GM12878 (cell line): ENCODE data around the gene NEMF. TPM values are rescaled to one million over a fixed set of nuclear protein-coding genes. Genes with fewer than 3 reads are reported as not detected.

Experiments
- ATAC-seq: fragments of 200-7000 bp; cut with Tn5 transposase; 3 replicates; pipeline ENCODE4 v1.9.1; 2020; ENCODE audit warnings: mild to moderate bottlenecking, moderate library complexity
- BruUV-seq: library from RNA; stranded (reverse); fragments of 400-500 nt; replicated peaks from 2 replicates; lab custom pipeline; 2021; lab: Mats Ljungman, UMichigan
- CTCF ChIA-PET: fragments of 300-600 bp; sonication (Branson Sonifier 250); formaldehyde crosslinking; extraction: SDS; loops from one replicate; lab custom pipeline; 2021; ENCODE audit warnings: inconsistent platforms; lab: Yijun Ruan, JAX
- POLR2A ChIA-PET: fragments of 350-600 bp; formaldehyde crosslinking; extraction: SDS; loops from one replicate; lab custom pipeline; 2021; ENCODE audit warnings: inconsistent platforms; lab: Charles Lee
- RAD21 ChIA-PET: fragments of 300-600 bp; sonication (Branson Sonifier 250); formaldehyde crosslinking; loops from one replicate; lab custom pipeline; 2023; ENCODE audit warnings: antibody characterized with exemption; ENCODE audit not compliant: unreplicated experiment; lab: Charles Lee
- SMC1A ChIA-PET: fragments of 300-600 bp; sonication (Branson Sonifier 250); formaldehyde crosslinking; loops from one replicate; lab custom pipeline; 2023; ENCODE audit not compliant: unreplicated experiment, uncharacterized antibody; lab: Charles Lee
- DNase-seq: peaks from one replicate; pipeline ENCODE4 v3.0.0-alpha.2; 2011; ENCODE audit warnings: low read depth, low spot score
- FAIRE-seq: peaks from 3 replicates; lab custom pipeline; 2011; peaks lifted over from hg19 to GRCh38; lab: Jason Lieb, UNC
- H2AFZ ChIP-seq: 2 replicates; pipeline ENCODE4 v1.6.0; 2011; ENCODE audit warnings: low read depth, low read length, control low read depth; ENCODE audit not compliant: control insufficient read depth
- H3K27ac ChIP-seq: 2 replicates; pipeline ENCODE4 v1.5.1; 2011; ENCODE audit warnings: control low read depth; ENCODE audit not compliant: control insufficient read depth, insufficient read depth
- H3K27me3 ChIP-seq, 2 experiments: replicated peaks in 1 of 2; 2 replicates each; pipeline versions ENCODE4 v1.6.0 to v1.6.1; 2011; ENCODE audit warnings: low read length in 1 of 2; ENCODE audit not compliant: control insufficient read depth in 2 of 2, insufficient read depth in 2 of 2
- H3K36me3 ChIP-seq, 2 experiments: 2 replicates each; pipeline ENCODE4 v1.5.1; 2011; ENCODE audit warnings: low read length in 1 of 2; ENCODE audit not compliant: control insufficient read depth in 2 of 2, insufficient read depth in 2 of 2
- H3K4me1 ChIP-seq: 2 replicates; pipeline ENCODE4 v1.6.1; 2011; ENCODE audit warnings: mild to moderate bottlenecking, low read length, moderate library complexity, mixed read lengths; ENCODE audit not compliant: control insufficient read depth, insufficient read depth
- H3K4me2 ChIP-seq: 2 replicates; pipeline ENCODE4 v1.6.0; 2011; ENCODE audit warnings: control low read depth; ENCODE audit not compliant: control insufficient read depth, insufficient read depth
- H3K4me3 ChIP-seq: fragments of 200-600 bp; sonication (generic); 2 replicates; pipeline ENCODE4 v1.5.1; 2016
- H3K79me2 ChIP-seq: 2 replicates; pipeline ENCODE4 v1.6.0; 2011; ENCODE audit warnings: low read length; ENCODE audit not compliant: control insufficient read depth, insufficient read depth
- H3K9ac ChIP-seq: 2 replicates; pipeline ENCODE4 v1.8.0; 2011; ENCODE audit warnings: low read length, control low read depth, mixed read lengths; ENCODE audit not compliant: control insufficient read depth, insufficient read depth
- H3K9me3 ChIP-seq: replicated peaks from 3 replicates; pipeline ENCODE4 v1.5.1; 2011; ENCODE audit warnings: mild to moderate bottlenecking, low read length; ENCODE audit not compliant: control insufficient read depth, insufficient read depth
- H4K20me1 ChIP-seq: 2 replicates; pipeline ENCODE4 v1.6.0; 2011; ENCODE audit not compliant: control insufficient read depth, insufficient read depth
- EP300 ChIP-seq, 2 experiments: fragments of 150-350 bp in 1 of 2; IDR thresholded peaks; 2 replicates each; pipeline ENCODE4 v1.6.1; 2011 to 2012; ENCODE audit warnings: low read depth in 2 of 2, low read length in 2 of 2, borderline replicate concordance in 1 of 2, improper control_type of control experiment in 1 of 2, inconsistent platforms in 1 of 2; ENCODE audit not compliant: control insufficient read depth in 1 of 2
- ESRRA ChIP-seq: IDR thresholded peaks from 2 replicates; pipeline ENCODE4 v1.6.1; 2012; ENCODE audit warnings: mild to moderate bottlenecking, low read length, improper control_type of control experiment
- HDAC6 ChIP-seq: fragments of 200-600 bp; sonication (generic); IDR thresholded peaks from one replicate; pipeline ENCODE4 v1.8.0; 2017; ENCODE audit warnings: antibody characterized with exemption; ENCODE audit not compliant: unreplicated experiment
- IKZF1 ChIP-seq: fragments of 450-650 bp; conservative IDR thresholded peaks from 2 replicates; pipeline ENCODE4 v1.6.1; 2017; ENCODE audit warnings: antibody characterized with exemption, mild to moderate bottlenecking
- NFYB ChIP-seq: IDR thresholded peaks from 2 replicates; pipeline ENCODE4 v1.6.1; 2011; ENCODE audit warnings: low read depth, mild to moderate bottlenecking, low read length, improper control_type of control experiment, moderate library complexity; ENCODE audit not compliant: insufficient read depth
- SP1 ChIP-seq: IDR thresholded peaks from one replicate; pipeline ENCODE4 v1.6.1; 2011; ENCODE audit warnings: low read depth, low read length
- TAF1 ChIP-seq: IDR thresholded peaks from 2 replicates; pipeline ENCODE4 v1.6.1; 2011; ENCODE audit warnings: mild to moderate bottlenecking, low read depth, low read length, borderline replicate concordance
- TCF3 ChIP-seq: IDR thresholded peaks from 2 replicates; pipeline ENCODE4 v1.6.1; 2012; ENCODE audit warnings: low read depth, mild to moderate bottlenecking, low read length, borderline replicate concordance; ENCODE audit not compliant: insufficient read depth
- ZNF384 ChIP-seq: IDR thresholded peaks from 2 replicates; pipeline ENCODE4 v1.6.1; 2012; ENCODE audit warnings: low read depth, mild to moderate bottlenecking, low read length, improper control_type of control experiment, borderline replicate concordance
- WGBS: methylation state at CpG from one replicate; pipeline ENCODE4 v1.1.6; 2016; ENCODE audit warnings: low lambda C conversion rate; ENCODE audit not compliant: insufficient replicate concordance, insufficient coverage; ENCODE audit errors: missing lambda C conversion rate; 5-methylcytosine and 5-hydroxymethylcytosine counted together
- in situ Hi-C: fragments of 300-500 bp; cut with MboI; formaldehyde crosslinking; loops from 9 replicates; pipeline ENCODE4 v1.14.3; 2018; ENCODE audit warnings: mixed read lengths
- intact Hi-C: fragments of 100-400 bp; cut with micrococcal nuclease; formaldehyde crosslinking; loops from one replicate; pipeline ENCODE4 v1.14.2; 2022; ENCODE audit not compliant: unreplicated experiment
- polyA plus RNA-seq, 11 experiments: library from polyadenylated mRNA; depleted of rRNA in 4 of 11; unstranded in 6 of 11; stranded (reverse) in 5 of 11; fragments of >200 nt; fragmentation: Nextera tagmentation in 4 of 11; fragmentation: Illumina TruSeq in 1 of 11; extraction: Ambion mirVana in 4 of 11; extraction: Trizol in 1 of 11; gene quantifications; 1 replicate in 1 of 11; 2 replicates in 10 of 11; pipeline versions ENCODE4 v1.2.1 to v1.2.3, GENCODE V29; 2011 to 2016; ENCODE audit warnings: inconsistent platforms in 2 of 11, missing spikeins in 2 of 11, low read depth in 1 of 11
- total RNA-seq, 4 experiments: library from RNA; depleted of rRNA in 3 of 4; stranded (reverse); fragments of >200 nt in 3 of 4; fragmentation: Illumina TruSeq in 1 of 4; extraction: Trizol in 1 of 4; gene quantifications; 2 replicates each; pipeline versions ENCODE4 v1.2.1 to v1.2.3, GENCODE V29; 2013 to 2021
- TF ChIP-seq, protein P1 (sequence below): IDR thresholded peaks from 2 replicates; pipeline ENCODE4 v1.6.1; 2011; ENCODE audit warnings: borderline replicate concordance, low read depth, mild to moderate bottlenecking, moderate library complexity, mixed read lengths, low read length; ENCODE audit not compliant: insufficient read depth; ENCODE audit errors: extremely low read length
- TF ChIP-seq, protein P2 (sequence below): IDR thresholded peaks from 2 replicates; pipeline ENCODE4 v1.6.1; 2011; ENCODE audit warnings: mild to moderate bottlenecking, low read depth, low read length, moderate library complexity; ENCODE audit not compliant: insufficient replicate concordance
- TF ChIP-seq, protein P3 (sequence below): IDR thresholded peaks from 2 replicates; pipeline ENCODE4 v1.6.1; 2012; ENCODE audit warnings: low read depth, low read length, improper control_type of control experiment

Gene NEMF
- total and polyA plus RNA-seq, 10 of the 15 experiments (the other 5 are each of a cell fraction or from before 2014, with no cell fraction given), result 31.5 to 80.1 (median 61.1) TPM

DNA sequence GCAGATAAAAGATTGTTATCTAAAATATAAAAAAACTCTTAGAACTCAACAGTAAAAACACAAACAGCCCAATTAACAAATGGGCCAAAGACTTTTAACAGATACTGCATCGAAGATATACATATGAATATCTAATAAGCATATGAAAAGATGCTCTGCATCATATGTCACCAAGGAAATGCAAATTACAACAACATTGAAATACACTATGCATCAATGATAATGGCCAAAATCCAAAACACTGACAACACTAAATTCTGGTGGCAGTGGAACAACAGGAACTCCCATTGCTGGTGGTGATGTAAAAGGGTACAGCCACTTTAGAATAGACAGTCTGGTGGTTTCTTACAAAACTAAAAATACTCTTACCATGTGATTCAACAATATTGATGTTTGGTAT, 43.8 kb downstream of the NEMF start:
- Histone ChIP-seq H3K27me3 (no peaks in the 10 kb centered on the region), H3K4me1 (no peaks in the 10 kb centered on the region), H3K9ac (no peak overlapping the region), H3K36me3 (peaks cover 0 to 22% of the 10 kb centered on the region in 2 experiments), H3K79me2 (no peaks in the 10 kb centered on the region), H3K4me3 (no peak overlapping the region), H4K20me1 (no peaks in the 10 kb centered on the region), H2AFZ (no peak overlapping the region), H3K4me2 (no peak overlapping the region), H3K9me3 (no peaks in the 10 kb centered on the region), H3K27ac (no peak overlapping the region)
- 0% methylated on average over 1 of the region's 1 CpG for WGBS
- ChIA-PET CTCF (no interaction called here), RAD21 (no interaction called here), POLR2A (no interaction called here), SMC1A (no interaction called here)
- FAIRE-seq, result no peak
- intact Hi-C loops, result no loop called here
- DNase-seq, result no peak
- no TSS peak for BruUV-seq
- ATAC-seq, result no peak
- TF ChIP-seq SP1 (no peak), TAF1 (no peak), TCF3 (no peak), ESRRA (no peak), EP300 (IDR thresholded peaks at IDR 0.05; ENCODE audit: borderline replicate concordance in 1 of 2, control insufficient read depth in 1 of 2, low read depth in 2 of 2, low read length in 2 of 2) (no peak), ZNF384 (no peak), IKZF1 (no peak), NFYB (no peak), HDAC6 (no peak)
- TF ChIP-seq, protein P1, sequence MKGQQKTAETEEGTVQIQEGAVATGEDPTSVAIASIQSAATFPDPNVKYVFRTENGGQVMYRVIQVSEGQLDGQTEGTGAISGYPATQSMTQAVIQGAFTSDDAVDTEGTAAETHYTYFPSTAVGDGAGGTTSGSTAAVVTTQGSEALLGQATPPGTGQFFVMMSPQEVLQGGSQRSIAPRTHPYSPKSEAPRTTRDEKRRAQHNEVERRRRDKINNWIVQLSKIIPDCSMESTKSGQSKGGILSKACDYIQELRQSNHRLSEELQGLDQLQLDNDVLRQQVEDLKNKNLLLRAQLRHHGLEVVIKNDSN, result no peak
- TF ChIP-seq, protein P2, sequence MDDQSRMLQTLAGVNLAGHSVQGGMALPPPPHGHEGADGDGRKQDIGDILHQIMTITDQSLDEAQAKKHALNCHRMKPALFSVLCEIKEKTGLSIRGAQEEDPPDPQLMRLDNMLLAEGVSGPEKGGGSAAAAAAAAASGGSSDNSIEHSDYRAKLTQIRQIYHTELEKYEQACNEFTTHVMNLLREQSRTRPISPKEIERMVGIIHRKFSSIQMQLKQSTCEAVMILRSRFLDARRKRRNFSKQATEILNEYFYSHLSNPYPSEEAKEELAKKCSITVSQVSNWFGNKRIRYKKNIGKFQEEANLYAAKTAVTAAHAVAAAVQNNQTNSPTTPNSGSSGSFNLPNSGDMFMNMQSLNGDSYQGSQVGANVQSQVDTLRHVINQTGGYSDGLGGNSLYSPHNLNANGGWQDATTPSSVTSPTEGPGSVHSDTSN, result no peak
- TF ChIP-seq, protein P3, sequence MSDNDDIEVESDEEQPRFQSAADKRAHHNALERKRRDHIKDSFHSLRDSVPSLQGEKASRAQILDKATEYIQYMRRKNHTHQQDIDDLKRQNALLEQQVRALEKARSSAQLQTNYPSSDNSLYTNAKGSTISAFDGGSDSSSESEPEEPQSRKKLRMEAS, result no peak
- in situ Hi-C loops, result no loop called here
